Endothelial cell (in vitro differentiated cells): ENCODE results near the gene BMS1. TPM values are rescaled to one million over a fixed set of nuclear protein-coding genes. Genes with fewer than 3 reads are reported as not detected.
"Not testable (repeated sequence)": the region's sequence is repeated elsewhere in the genome, so short reads cannot be mapped to it uniquely, and the experiment has no call there.

Experiments used
- DNase-seq: peaks from one replicate; pipeline ENCODE4 v3.0.0; 2021; ENCODE audit warnings: low spot score
- H3K27ac Mint-ChIP-seq: one replicate; pipeline ENCODE4 v1.8.0; 2021; ENCODE audit warnings: mixed read lengths, inconsistent platforms; ENCODE audit not compliant: unreplicated experiment
- H3K27me3 Mint-ChIP-seq: one replicate; pipeline ENCODE4 v1.8.0; 2021; ENCODE audit warnings: mild to moderate bottlenecking, moderate library complexity, mixed read lengths, inconsistent platforms; ENCODE audit not compliant: unreplicated experiment
- H3K36me3 Mint-ChIP-seq: one replicate; pipeline ENCODE4 v1.8.0; 2021; ENCODE audit warnings: mild to moderate bottlenecking, low read depth, mixed read lengths, inconsistent platforms; ENCODE audit not compliant: unreplicated experiment
- H3K4me1 Mint-ChIP-seq: one replicate; pipeline ENCODE4 v1.8.0; 2021; ENCODE audit warnings: mild to moderate bottlenecking, mixed read lengths, inconsistent platforms; ENCODE audit not compliant: unreplicated experiment
- H3K4me3 Mint-ChIP-seq: one replicate; pipeline ENCODE4 v1.8.0; 2021; ENCODE audit warnings: mild to moderate bottlenecking, mixed read lengths, inconsistent platforms; ENCODE audit not compliant: unreplicated experiment
- H3K9me3 Mint-ChIP-seq: one replicate; pipeline ENCODE4 v1.8.0; 2021; ENCODE audit warnings: mixed read lengths, inconsistent platforms; ENCODE audit not compliant: unreplicated experiment
- total RNA-seq: library from RNA; stranded (reverse); fragmentation: NEBNext Ultra II Directional; extraction: Animal tissue kit (Norgen Biotek cat#: 25700); gene quantifications from one replicate; pipeline ENCODE4 v1.2.1, GENCODE V29; 2021; ENCODE audit not compliant: unreplicated experiment
- TF ChIP-seq, protein P1 (sequence below): fragments of 200-600 bp; sonication (generic); IDR thresholded peaks from one replicate; pipeline ENCODE4 v1.5.0; 2021; ENCODE audit warnings: antibody characterized with exemption; ENCODE audit not compliant: unreplicated experiment

The BMS1 gene
- total RNA-seq, 1 donor from 2014 or later = 22.4 TPM

DNA sequence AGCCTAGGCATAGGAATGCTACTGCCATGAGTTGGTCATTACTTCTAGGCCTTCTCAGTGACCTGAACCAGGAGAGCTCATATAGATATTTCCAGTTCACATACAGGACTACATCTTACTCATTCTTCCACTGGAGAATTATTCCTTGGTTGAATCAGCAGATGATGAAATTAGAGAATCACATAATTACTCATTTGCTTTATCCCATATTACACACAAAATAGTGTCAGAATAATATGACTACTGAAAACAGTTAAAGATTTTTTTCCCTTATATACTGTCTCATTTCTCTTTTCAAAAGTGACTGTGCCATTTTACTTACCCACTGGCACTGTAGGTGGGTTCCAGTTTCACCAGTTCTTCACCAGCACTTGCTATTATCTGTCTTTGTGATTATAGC lies 18.5 kb downstream of the BMS1 start:
- no peak for DNase-seq
- Mint-ChIP-seq H3K27ac (no peak overlapping the region), H3K27me3 (no peaks in the 10 kb centered on the region), H3K4me1 (no peaks in the 10 kb centered on the region), H3K36me3 (peaks cover 48% of the 10 kb centered on the region), H3K4me3 (no peak overlapping the region), H3K9me3 (no peaks in the 10 kb centered on the region)
- TF ChIP-seq, protein P1, sequence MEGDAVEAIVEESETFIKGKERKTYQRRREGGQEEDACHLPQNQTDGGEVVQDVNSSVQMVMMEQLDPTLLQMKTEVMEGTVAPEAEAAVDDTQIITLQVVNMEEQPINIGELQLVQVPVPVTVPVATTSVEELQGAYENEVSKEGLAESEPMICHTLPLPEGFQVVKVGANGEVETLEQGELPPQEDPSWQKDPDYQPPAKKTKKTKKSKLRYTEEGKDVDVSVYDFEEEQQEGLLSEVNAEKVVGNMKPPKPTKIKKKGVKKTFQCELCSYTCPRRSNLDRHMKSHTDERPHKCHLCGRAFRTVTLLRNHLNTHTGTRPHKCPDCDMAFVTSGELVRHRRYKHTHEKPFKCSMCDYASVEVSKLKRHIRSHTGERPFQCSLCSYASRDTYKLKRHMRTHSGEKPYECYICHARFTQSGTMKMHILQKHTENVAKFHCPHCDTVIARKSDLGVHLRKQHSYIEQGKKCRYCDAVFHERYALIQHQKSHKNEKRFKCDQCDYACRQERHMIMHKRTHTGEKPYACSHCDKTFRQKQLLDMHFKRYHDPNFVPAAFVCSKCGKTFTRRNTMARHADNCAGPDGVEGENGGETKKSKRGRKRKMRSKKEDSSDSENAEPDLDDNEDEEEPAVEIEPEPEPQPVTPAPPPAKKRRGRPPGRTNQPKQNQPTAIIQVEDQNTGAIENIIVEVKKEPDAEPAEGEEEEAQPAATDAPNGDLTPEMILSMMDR = no peak

DNA sequence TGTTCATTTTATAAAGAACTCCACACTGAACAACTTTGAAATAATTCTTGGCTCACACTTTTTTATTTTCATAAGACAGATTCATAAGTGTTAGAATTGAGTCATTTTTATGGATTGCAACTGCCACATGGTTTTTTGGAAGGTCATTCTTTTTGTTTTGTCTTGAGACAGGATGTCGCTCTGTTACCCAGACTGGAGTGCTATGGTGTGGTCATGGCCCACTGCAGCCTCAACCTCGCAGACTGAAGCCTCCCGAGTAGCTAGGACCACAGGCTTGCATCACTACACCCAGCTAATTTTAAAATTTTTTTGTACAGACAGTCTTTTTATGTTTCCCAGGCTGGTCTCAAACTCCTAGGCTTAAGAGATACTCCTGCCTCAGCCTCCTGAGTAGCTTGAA lies 20.3 kb downstream of the BMS1 start:
- H3K36me3 Mint-ChIP-seq = peaks cover 42% of the 10 kb centered on the region
- no peaks in the 10 kb centered on the region for H3K27me3 Mint-ChIP-seq
- no peak overlapping the region for H3K4me3 Mint-ChIP-seq
- H3K27ac Mint-ChIP-seq = no peak overlapping the region
- no peaks in the 10 kb centered on the region for H3K9me3 Mint-ChIP-seq
- TF ChIP-seq, protein P1 = no peak
- H3K4me1 Mint-ChIP-seq = no peaks in the 10 kb centered on the region
- no peak for DNase-seq

DNA sequence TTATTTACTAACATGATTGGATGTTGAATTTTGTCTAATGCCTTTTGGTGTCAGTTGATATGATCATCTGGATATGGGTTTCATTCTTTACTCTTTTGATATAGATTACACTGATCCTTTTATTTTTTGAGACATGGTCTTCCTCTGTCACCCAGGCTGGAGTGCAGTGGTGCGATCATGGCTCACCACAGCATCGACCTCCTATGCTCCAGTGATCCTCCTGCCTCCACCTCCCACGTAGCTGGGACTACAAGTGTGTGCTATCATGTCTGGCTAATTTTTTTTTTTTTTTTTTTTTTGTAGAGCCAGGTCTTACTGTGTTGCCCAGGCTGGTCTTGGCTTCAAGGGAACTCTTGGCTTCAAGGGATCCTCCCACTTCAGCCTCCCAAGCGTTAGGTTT lies 27.1 kb downstream of the BMS1 start:
- TF ChIP-seq, protein P1 = no peak
- H3K36me3 Mint-ChIP-seq = peaks cover 51% of the 10 kb centered on the region
- peaks cover 2% of the 10 kb centered on the region for H3K27me3 Mint-ChIP-seq
- DNase-seq = no peak
- no peak overlapping the region for H3K27ac Mint-ChIP-seq
- no peaks in the 10 kb centered on the region for H3K4me1 Mint-ChIP-seq
- no peaks in the 10 kb centered on the region for H3K9me3 Mint-ChIP-seq
- H3K4me3 Mint-ChIP-seq = no peak overlapping the region

DNA sequence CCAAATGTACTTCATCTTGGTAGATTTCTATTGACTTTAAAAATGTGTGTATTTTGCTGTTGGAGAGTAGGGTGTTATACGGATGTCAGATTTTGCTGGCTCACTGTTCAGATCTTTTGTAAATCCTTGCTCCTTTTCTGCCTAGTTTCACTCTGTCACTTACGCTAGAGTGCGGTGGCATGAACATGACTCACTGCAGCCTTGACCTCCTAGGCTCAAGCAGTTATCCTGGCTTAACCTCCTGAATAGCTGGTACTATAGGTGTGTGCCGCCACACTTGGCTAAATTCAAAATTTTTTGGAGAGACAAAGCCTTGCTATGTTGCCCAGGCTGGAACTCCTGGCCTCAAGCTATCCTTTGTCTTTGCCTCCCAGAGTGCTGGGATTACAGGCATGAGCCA lies 29.4 kb downstream of the BMS1 start:
- TF ChIP-seq, protein P1 = no peak
- DNase-seq = no peak
- Mint-ChIP-seq H3K36me3 (peaks cover 47% of the 10 kb centered on the region), H3K27ac (no peak overlapping the region), H3K27me3 (peaks cover 2% of the 10 kb centered on the region), H3K4me1 (peaks cover 14% of the 10 kb centered on the region), H3K9me3 (no peaks in the 10 kb centered on the region), H3K4me3 (peak overlapping the region; percentile 25)

DNA sequence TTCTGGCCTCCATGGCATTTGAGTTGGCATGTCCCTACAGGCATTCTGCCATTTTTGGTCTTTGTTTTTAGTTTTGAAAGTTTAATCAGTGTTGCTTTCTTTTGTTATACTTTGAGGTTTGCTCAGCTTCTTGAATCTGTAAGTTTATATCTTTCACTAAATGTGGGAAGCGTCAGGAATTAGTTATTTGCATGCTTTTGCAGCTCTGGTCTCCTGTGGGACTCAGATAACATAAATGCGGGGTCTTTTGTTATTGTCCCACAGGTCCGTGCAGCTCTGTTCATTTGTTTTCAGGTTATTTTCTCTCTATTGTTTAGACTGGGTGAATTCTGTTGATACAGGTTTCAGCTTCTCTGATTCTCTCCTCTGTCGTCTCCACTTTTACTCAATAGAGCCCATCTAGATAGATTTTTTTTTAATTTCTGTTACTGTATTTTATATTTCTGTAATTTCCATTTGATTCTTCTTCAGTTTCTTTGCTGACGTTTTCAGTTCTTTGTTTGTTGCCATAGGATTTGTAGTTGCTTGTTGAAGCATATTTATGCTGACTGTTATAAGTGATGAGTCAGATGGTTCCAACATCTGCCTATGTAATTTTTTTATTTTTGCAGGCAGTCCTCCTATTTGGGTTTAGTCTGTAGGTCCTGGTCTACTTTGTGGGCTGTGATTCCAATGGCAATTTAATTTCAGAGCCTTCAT lies 31.5 kb downstream of the BMS1 start:
- H3K36me3 Mint-ChIP-seq = peaks cover 57% of the 10 kb centered on the region
- H3K4me1 Mint-ChIP-seq = peaks cover 34% of the 10 kb centered on the region

DNA sequence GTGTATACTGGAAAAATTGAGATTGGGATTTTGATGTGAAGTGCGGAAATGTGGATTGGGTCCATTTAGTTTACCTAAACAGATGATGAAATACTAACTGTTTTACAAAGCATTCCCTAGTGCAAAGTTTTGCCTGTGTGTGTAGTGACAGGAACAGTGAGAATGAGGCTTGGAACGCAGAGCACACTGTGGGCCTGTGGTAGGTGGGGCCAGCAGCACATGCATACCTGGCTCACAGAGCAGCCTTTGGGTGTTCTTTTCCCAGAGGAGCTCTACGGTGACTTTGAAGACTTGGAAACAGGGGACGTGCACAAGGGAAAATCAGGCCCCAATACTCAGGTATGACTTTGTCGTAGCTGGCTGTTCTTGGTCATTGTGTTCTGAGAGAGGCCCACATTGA lies 33.7 kb downstream of the BMS1 start:
- H3K4me1 Mint-ChIP-seq = peaks cover 34% of the 10 kb centered on the region
- peak overlapping the region; percentile 51 for H3K4me3 Mint-ChIP-seq
- not testable (repeated sequence) for H3K27ac Mint-ChIP-seq, DNase-seq, H3K27me3 Mint-ChIP-seq, H3K9me3 Mint-ChIP-seq
- H3K36me3 Mint-ChIP-seq = peaks cover 63% of the 10 kb centered on the region

More for the DNA sequence above, 31.5 kb downstream of the BMS1 start:
- peak overlapping the region; percentile 59 for H3K4me3 Mint-ChIP-seq
- not testable (repeated sequence) for H3K27ac Mint-ChIP-seq, H3K27me3 Mint-ChIP-seq, DNase-seq, H3K9me3 Mint-ChIP-seq
